ENCODE data around the gene RBFOX2. TPM values are rescaled to one million over a fixed set of nuclear protein-coding genes. Genes with fewer than 3 reads are reported as not detected.

Gene RBFOX2
- total and polyA plus RNA-seq, 10 donors, result 2.6 to 39.6 (median 31.8) TPM

DNA sequence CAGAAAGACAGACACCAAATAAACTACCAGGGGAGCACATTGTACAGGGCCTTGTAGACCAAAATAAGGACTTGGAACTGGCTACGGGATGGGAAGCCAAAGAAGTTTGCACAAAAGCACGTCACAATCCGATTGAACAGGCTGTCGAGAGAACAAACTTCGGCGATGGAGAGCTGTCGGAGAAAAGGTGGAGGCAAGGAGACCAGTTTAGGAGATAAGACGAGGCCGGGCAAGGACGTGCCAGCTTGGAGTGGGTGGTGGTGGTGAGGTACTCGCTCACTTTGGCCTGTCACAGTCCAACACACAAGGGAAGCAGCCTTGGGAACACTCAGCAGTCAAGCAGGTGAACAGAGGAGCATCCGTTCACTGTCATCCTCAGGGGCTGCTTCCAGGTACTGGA is 291.9 kb downstream of the RBFOX2 start:
- no peak for DNase-seq
- no peaks in the 10 kb centered on the region for H3K9me3 ChIP-seq
- H3K36me3 ChIP-seq, result no peaks in the 10 kb centered on the region
- H3K4me3 ChIP-seq, result no peak overlapping the region
- intact Hi-C loops (cut with DNase I; ENCODE audit: low total_unique reads), result no loop called here
- H3K4me1 ChIP-seq, result peaks cover 0 to 2% (median 0%) of the 10 kb centered on the region in 6 donors
- peaks cover 0 to 45% (median 0%) of the 10 kb centered on the region in 7 donors for H3K27me3 ChIP-seq (replicated peaks in 1 of 7)
- TF ChIP-seq, protein P1, sequence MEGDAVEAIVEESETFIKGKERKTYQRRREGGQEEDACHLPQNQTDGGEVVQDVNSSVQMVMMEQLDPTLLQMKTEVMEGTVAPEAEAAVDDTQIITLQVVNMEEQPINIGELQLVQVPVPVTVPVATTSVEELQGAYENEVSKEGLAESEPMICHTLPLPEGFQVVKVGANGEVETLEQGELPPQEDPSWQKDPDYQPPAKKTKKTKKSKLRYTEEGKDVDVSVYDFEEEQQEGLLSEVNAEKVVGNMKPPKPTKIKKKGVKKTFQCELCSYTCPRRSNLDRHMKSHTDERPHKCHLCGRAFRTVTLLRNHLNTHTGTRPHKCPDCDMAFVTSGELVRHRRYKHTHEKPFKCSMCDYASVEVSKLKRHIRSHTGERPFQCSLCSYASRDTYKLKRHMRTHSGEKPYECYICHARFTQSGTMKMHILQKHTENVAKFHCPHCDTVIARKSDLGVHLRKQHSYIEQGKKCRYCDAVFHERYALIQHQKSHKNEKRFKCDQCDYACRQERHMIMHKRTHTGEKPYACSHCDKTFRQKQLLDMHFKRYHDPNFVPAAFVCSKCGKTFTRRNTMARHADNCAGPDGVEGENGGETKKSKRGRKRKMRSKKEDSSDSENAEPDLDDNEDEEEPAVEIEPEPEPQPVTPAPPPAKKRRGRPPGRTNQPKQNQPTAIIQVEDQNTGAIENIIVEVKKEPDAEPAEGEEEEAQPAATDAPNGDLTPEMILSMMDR (IDR thresholded peaks at IDR 0.05 in 8 of 11, conservative IDR thresholded peaks at IDR 0.05 in 3 of 11), result no peak
- no peak for TF ChIP-seq POLR2A (IDR thresholded peaks at IDR 0.05)
- TF ChIP-seq POLR2AphosphoS5 (IDR thresholded peaks at IDR 0.05), result no peak
- 86 to 96% (median 87%) methylated on average over 11 to 12 of the region's 12 CpGs for WGBS, 5 donors
- H3K27ac ChIP-seq, result no peak overlapping the region

DNA sequence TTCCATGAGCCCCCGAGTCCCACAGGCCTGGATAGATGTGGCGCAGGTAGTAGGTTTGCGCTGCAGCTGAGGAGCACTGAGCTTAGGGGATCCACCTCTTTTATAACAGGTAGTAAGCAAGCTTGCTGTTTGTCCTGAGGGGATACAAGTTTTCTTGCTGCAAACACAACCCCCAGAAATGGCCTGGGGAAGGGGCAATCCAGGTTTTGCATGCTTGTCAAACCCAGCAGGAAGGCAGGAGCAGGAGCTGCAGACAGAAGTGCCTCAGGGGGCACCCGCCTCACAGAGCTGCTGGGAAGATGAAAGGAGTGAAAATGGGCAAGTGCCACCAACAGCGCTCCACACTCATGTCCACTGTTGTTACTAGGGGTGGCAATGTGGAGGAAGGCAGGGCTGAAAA is 292.5 kb downstream of the RBFOX2 start:
- Histone ChIP-seq H3K4me3 (no peak overlapping the region), H3K9me3 (no peaks in the 10 kb centered on the region), H3K4me1 (no peaks in the 10 kb centered on the region), H3K27ac (no peak overlapping the region), H3K27me3 (replicated peaks in 1 of 7) (peaks cover 0 to 48% (median 0%) of the 10 kb centered on the region in 7 donors), H3K36me3 (no peaks in the 10 kb centered on the region)
- WGBS, 5 donors, result 86 to 99% (median 92%) methylated on average over 5 of the region's 5 CpGs
- no peak for DNase-seq
- intact Hi-C loops (cut with DNase I; ENCODE audit: low total_unique reads), result no loop called here
- TF ChIP-seq, protein P1 (IDR thresholded peaks at IDR 0.05 in 8 of 11, conservative IDR thresholded peaks at IDR 0.05 in 3 of 11), result no peak
- TF ChIP-seq POLR2A (IDR thresholded peaks at IDR 0.05), result no peak
- no peak for TF ChIP-seq POLR2AphosphoS5 (IDR thresholded peaks at IDR 0.05)

DNA sequence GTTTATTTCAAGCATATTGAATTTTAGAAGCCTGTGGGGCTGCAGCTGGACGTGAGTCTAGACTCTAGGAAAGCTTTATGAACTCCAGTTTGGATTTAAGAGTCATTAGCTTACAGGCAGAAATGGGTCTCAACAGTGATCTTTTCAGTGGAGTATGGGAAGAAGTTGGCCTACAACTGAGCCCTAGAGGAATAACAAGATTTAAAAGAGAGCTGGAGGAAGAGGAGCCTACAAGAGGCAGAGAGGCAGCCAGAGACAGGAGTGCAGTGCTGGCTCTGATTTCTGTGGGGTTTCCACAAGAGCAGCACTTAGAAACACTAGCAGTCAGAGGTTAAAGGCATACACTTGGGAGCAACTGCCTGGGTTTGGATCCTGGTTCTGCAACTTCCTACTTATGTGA is 293.1 kb downstream of the RBFOX2 start:
- Histone ChIP-seq H3K9me3 (no peaks in the 10 kb centered on the region), H3K4me3 (no peak overlapping the region), H3K27ac (no peak overlapping the region), H3K36me3 (no peaks in the 10 kb centered on the region), H3K4me1 (no peaks in the 10 kb centered on the region), H3K27me3 (replicated peaks in 1 of 7) (peaks cover 0 to 54% (median 0%) of the 10 kb centered on the region in 7 donors)
- DNase-seq, result no peak
- TF ChIP-seq POLR2AphosphoS5 (IDR thresholded peaks at IDR 0.05), result no peak
- intact Hi-C loops (cut with DNase I; ENCODE audit: low total_unique reads), result no loop called here
- 69 to 95% (median 78%) methylated on average over 1 of the region's 1 CpG for WGBS, 5 donors

DNA sequence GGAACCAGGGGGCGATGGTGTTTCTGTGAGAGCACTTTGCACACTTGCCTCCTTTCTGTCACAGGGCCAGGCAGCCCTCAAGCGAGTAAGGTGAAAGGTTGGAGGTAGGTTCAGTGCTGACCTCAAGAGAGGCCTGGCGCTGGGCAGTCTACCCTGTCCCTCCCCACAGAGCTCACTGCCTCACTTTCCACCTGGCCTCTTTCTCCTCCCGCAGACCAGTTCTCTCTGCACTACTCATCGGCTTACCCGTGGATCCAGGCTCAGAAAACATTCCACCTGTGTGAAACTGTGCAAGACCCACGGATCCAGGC is 294.2 kb downstream of the RBFOX2 start:
- TF ChIP-seq, protein P1 (IDR thresholded peaks at IDR 0.05 in 8 of 11, conservative IDR thresholded peaks at IDR 0.05 in 3 of 11), result no peak
- TF ChIP-seq POLR2AphosphoS5 (IDR thresholded peaks at IDR 0.05), result no peak
- TF ChIP-seq POLR2A (IDR thresholded peaks at IDR 0.05), result no peak
- DNase-seq, result no peak
- Histone ChIP-seq H3K36me3 (no peaks in the 10 kb centered on the region), H3K27me3 (replicated peaks in 1 of 7) (peaks cover 0 to 53% (median 0%) of the 10 kb centered on the region in 7 donors), H3K27ac (no peak overlapping the region), H3K9me3 (no peaks in the 10 kb centered on the region), H3K4me3 (no peak overlapping the region), H3K4me1 (no peaks in the 10 kb centered on the region)
- 67 to 84% (median 81%) methylated on average over 7 of the region's 7 CpGs for WGBS, 5 donors
- intact Hi-C loops (cut with DNase I; ENCODE audit: low total_unique reads), result no loop called here
